IMR-90 (cell line): ENCODE measurements around the gene SLC44A5. TPM values are rescaled to one million over a fixed set of nuclear protein-coding genes. Genes with fewer than 3 reads are reported as not detected.

Experiments
- ATAC-seq: fragments of 200-7000 bp; cut with Tn5 transposase; 2 replicates; pipeline ENCODE4 v1.9.1; 2020; ENCODE audit warnings: low read depth, mild to moderate bottlenecking, moderate library complexity
- BruUV-seq: library from RNA; stranded (reverse); fragments of 400-500 nt; replicated peaks from 2 replicates; lab custom pipeline; 2021; lab: Mats Ljungman, UMichigan
- CTCF ChIA-PET: fragments of 300-600 bp; formaldehyde crosslinking; extraction: SDS; loops from one replicate; lab custom pipeline; 2021; ENCODE audit warnings: antibody characterized with exemption; lab: Yijun Ruan, JAX
- POLR2A ChIA-PET: fragments of 300-600 bp; sonication (Branson Sonifier 250); formaldehyde crosslinking; loops from one replicate; lab custom pipeline; 2022; ENCODE audit warnings: antibody characterized with exemption; ENCODE audit not compliant: unreplicated experiment; lab: Charles Lee
- DNase-seq: peaks from one replicate; pipeline ENCODE4 v3.0.0; 2013
- H2AFZ ChIP-seq: replicated peaks from 2 replicates; pipeline ENCODE3; 2013; ENCODE audit warnings: low read length, mild to moderate bottlenecking; ENCODE audit not compliant: poor library complexity
- H2AK5ac ChIP-seq: 2 replicates; pipeline ENCODE4 v1.6.1; 2013; ENCODE audit warnings: low read depth, low read length, inconsistent platforms
- H2AK9ac ChIP-seq: replicated peaks from 2 replicates; pipeline ENCODE3; 2013; ENCODE audit warnings: mild to moderate bottlenecking, low read depth, low read length, moderate library complexity; ENCODE audit not compliant: poor library complexity
- H2BK120ac ChIP-seq: 2 replicates; pipeline ENCODE4 v1.6.1; 2013; ENCODE audit warnings: low read depth, low read length, inconsistent platforms
- H2BK15ac ChIP-seq: 3 replicates; pipeline ENCODE4 v1.6.1; 2013; ENCODE audit warnings: low read depth, low read length, inconsistent platforms
- H2BK20ac ChIP-seq: 2 replicates; pipeline ENCODE4 v1.6.1; 2013; ENCODE audit warnings: low read depth, mild to moderate bottlenecking, inconsistent platforms, low read length, moderate library complexity
- H2BK5ac ChIP-seq: 2 replicates; pipeline ENCODE4 v1.6.1; 2013; ENCODE audit warnings: mild to moderate bottlenecking, low read depth, low read length, inconsistent platforms; ENCODE audit not compliant: poor library complexity, severe bottlenecking
- H3K14ac ChIP-seq: replicated peaks from 2 replicates; pipeline ENCODE4 v1.6.1; 2013; ENCODE audit warnings: low read depth, low read length, inconsistent platforms
- H3K18ac ChIP-seq: 2 replicates; pipeline ENCODE4 v1.6.1; 2013; ENCODE audit warnings: low read depth, low read length, control low read depth
- H3K23ac ChIP-seq: 2 replicates; pipeline ENCODE4 v1.6.1; 2013; ENCODE audit warnings: low read depth, low read length, inconsistent platforms
- H3K27ac ChIP-seq: 2 replicates; pipeline ENCODE4 v1.5.1; 2013; ENCODE audit warnings: mild to moderate bottlenecking, control low read depth, low read length; ENCODE audit not compliant: insufficient read depth
- H3K27me3 ChIP-seq: 2 replicates; pipeline ENCODE4 v1.6.1; 2013; ENCODE audit warnings: low read length; ENCODE audit not compliant: control insufficient read depth, insufficient read depth
- H3K36me3 ChIP-seq: 2 replicates; pipeline ENCODE4 v1.6.1; 2013; ENCODE audit warnings: low read length, mixed read lengths; ENCODE audit not compliant: control insufficient read depth, insufficient read depth
- H3K4ac ChIP-seq: 2 replicates; pipeline ENCODE4 v1.6.1; 2013; ENCODE audit warnings: low read depth, low read length, inconsistent platforms
- H3K4me1 ChIP-seq: 2 replicates; pipeline ENCODE4 v1.6.1; 2013; ENCODE audit warnings: low read length, mixed read lengths; ENCODE audit not compliant: control insufficient read depth, insufficient read depth
- H3K4me2 ChIP-seq: 2 replicates; pipeline ENCODE4 v1.6.1; 2013; ENCODE audit warnings: low read depth, mild to moderate bottlenecking, control low read depth, low read length, moderate library complexity
- H3K4me3 ChIP-seq: 2 replicates; pipeline ENCODE4 v1.5.1; 2013; ENCODE audit warnings: low read depth, mild to moderate bottlenecking, control low read depth, low read length, moderate library complexity; ENCODE audit not compliant: insufficient read depth
- H3K56ac ChIP-seq: 2 replicates; pipeline ENCODE4 v1.6.1; 2013; ENCODE audit warnings: low read length, inconsistent platforms; ENCODE audit not compliant: insufficient read depth; ENCODE audit errors: extremely low read depth
- H3K79me1 ChIP-seq, 2 experiments: 2 replicates each; pipeline ENCODE4 v1.6.1; 2013; ENCODE audit warnings: low read length in 2 of 2, inconsistent platforms in 1 of 2, low read depth in 1 of 2
- H3K9ac ChIP-seq: 2 replicates; pipeline ENCODE4 v1.6.1; 2013; ENCODE audit warnings: low read depth, low read length, control low read depth
- H3K9me1 ChIP-seq: 2 replicates; pipeline ENCODE4 v1.6.1; 2013; ENCODE audit warnings: low read length, inconsistent platforms; ENCODE audit not compliant: insufficient read depth
- H3K9me3 ChIP-seq: 2 replicates; pipeline ENCODE4 v1.6.1; 2013; ENCODE audit warnings: low read length; ENCODE audit not compliant: control insufficient read depth, insufficient read depth
- H4K20me1 ChIP-seq: 2 replicates; pipeline ENCODE4 v1.6.1; 2013; ENCODE audit warnings: low read length, inconsistent platforms; ENCODE audit not compliant: insufficient read depth
- H4K5ac ChIP-seq: 2 replicates; pipeline ENCODE4 v1.6.1; 2013; ENCODE audit warnings: mild to moderate bottlenecking, low read depth, low read length, control low read depth
- H4K8ac ChIP-seq, 2 experiments: 2 replicates each; pipeline ENCODE4 v1.6.1; 2013; ENCODE audit warnings: low read depth in 2 of 2, low read length in 2 of 2, control low read depth in 1 of 2, inconsistent platforms in 1 of 2
- H4K91ac ChIP-seq: 2 replicates; pipeline ENCODE4 v1.6.1; 2013; ENCODE audit warnings: low read depth, low read length, inconsistent platforms; ENCODE audit not compliant: insufficient read depth
- MAFK ChIP-seq: IDR thresholded peaks from 2 replicates; pipeline ENCODE4 v1.6.1; 2012; ENCODE audit warnings: low read depth, low read length, improper control_type of control experiment
- MXI1 ChIP-seq: IDR thresholded peaks from 2 replicates; pipeline ENCODE4 v1.6.1; 2012; ENCODE audit warnings: low read depth, mild to moderate bottlenecking, low read length, moderate library complexity, borderline replicate concordance
- POLR2A ChIP-seq: IDR thresholded peaks from 2 replicates; pipeline ENCODE4 v1.6.1; 2012; ENCODE audit warnings: mild to moderate bottlenecking, low read depth, low read length
- WGBS, 2 experiments: methylation state at CpG; one replicate each; pipeline versions ENCODE4 v1.1.5 to v1.1.7; 2013; ENCODE audit warnings: missing lambda C conversion rate in 2 of 2; ENCODE audit not compliant: insufficient read length in 1 of 2; ENCODE audit errors: extremely low coverage in 2 of 2; 5-methylcytosine and 5-hydroxymethylcytosine counted together
- dilution Hi-C: fragments of 300-500 bp; cut with HindIII; formaldehyde crosslinking; loops from one replicate; pipeline ENCODE4 v1.14.3; 2018; ENCODE audit warnings: low sequenced_read_pairs; ENCODE audit not compliant: unreplicated experiment
- in situ Hi-C: fragments of 300-500 bp; cut with MboI; formaldehyde crosslinking; loops from 3 replicates; pipeline ENCODE4 v1.14.3; 2019; ENCODE audit warnings: low sequenced_read_pairs, inconsistent platforms, mixed read lengths
- intact Hi-C: fragments of 100-400 bp; cut with micrococcal nuclease; formaldehyde crosslinking; loops from 2 replicates; pipeline ENCODE4 v1.10.0; 2022
- polyA plus RNA-seq, 3 experiments: library from polyadenylated mRNA; depleted of rRNA; stranded (reverse); fragments of >200 nt; gene quantifications; 2 replicates each; pipeline ENCODE4 v1.2.3, GENCODE V29; 2012; ENCODE audit warnings: low replicate concordance in 1 of 3
- total RNA-seq: library from RNA; depleted of rRNA; stranded (reverse); fragments of >200 nt; gene quantifications from 2 replicates; pipeline ENCODE4 v1.2.3, GENCODE V29; 2012

SLC44A5 gene
- total and polyA plus RNA-seq, 2 of the 4 experiments (the other 2 are of a cell fraction): under 0.01 TPM; not detected in 1

- Histone ChIP-seq H3K27me3 (no peaks in the 10 kb centered on the region), H2BK20ac (no peak overlapping the region), H3K56ac (no peak overlapping the region), H3K27ac (no peak overlapping the region), H4K5ac (no peak overlapping the region), H4K20me1 (no peaks in the 10 kb centered on the region), H2BK5ac (no peak overlapping the region), H3K9ac (no peak overlapping the region), H3K4me2 (no peak overlapping the region), H3K9me1 (no peaks in the 10 kb centered on the region), H3K18ac (no peak overlapping the region), H3K14ac (no peak overlapping the region), H4K91ac (no peak overlapping the region), H3K9me3 (peaks cover 2% of the 10 kb centered on the region; the same call in 1 of the 2 replicates), H2BK120ac (no peak overlapping the region), H2AK5ac (no peak overlapping the region), H3K4me3 (no peak overlapping the region), H3K36me3 (no peaks in the 10 kb centered on the region), H2AK9ac (no peak overlapping the region), H2AFZ (no peak overlapping the region), H3K23ac (no peak overlapping the region), H3K79me1 (no peaks in the 10 kb centered on the region), H3K4ac (no peak overlapping the region), H2BK15ac (no peak overlapping the region), H3K4me1 (no peaks in the 10 kb centered on the region), H4K8ac (no peak overlapping the region)
- CTCF ChIA-PET: no interaction called here
- TF ChIP-seq MAFK (no peak), MXI1 (no peak), POLR2A (no peak)
- ATAC-seq (no peak), DNase-seq (no peak)
- no TSS peak for BruUV-seq
- POLR2A ChIA-PET: no interaction called here
- in situ Hi-C loops: no loop called here
- no CpG with 5 or more reads among the region's 1 CpG for WGBS, 2 experiments
- dilution Hi-C loops: no loop called here
- intact Hi-C loops: no loop called here
Measured at GRCh38 chr1:75506976-75507375, 103.9 kb downstream of the SLC44A5 start.
